ENCODE results near the gene TMED10.
"Not testable (repeated sequence)": the region's sequence is repeated elsewhere in the genome, so short reads cannot be mapped to it uniquely, and the experiment has no call there.

The TMED10 gene

GRCh38 chr14:75188520-75189268, 12.3 kb upstream of the TMED10 start:
- DNase-seq = no peak

GRCh38 chr14:75188086-75188485, 11.7 kb upstream of the TMED10 start:
- DNase-seq = no peak

- no peak for DNase-seq
Observed at GRCh38 chr14:75186953-75187352, 10.5 kb upstream of the TMED10 start.

GRCh38 chr14:75185251-75186040, 9.0 kb upstream of the TMED10 start:
- DNase-seq = no peak

- DNase-seq = no peak
Observed at GRCh38 chr14:75184492-75184891, 8.1 kb upstream of the TMED10 start.

- no peak for DNase-seq
Observed at GRCh38 chr14:75184039-75184438, 7.6 kb upstream of the TMED10 start.

GRCh38 chr14:75183225-75183624, 6.8 kb upstream of the TMED10 start:
- no peak for DNase-seq

GRCh38 chr14:75182821-75183220, 6.4 kb upstream of the TMED10 start:
- DNase-seq = no peak

GRCh38 chr14:75182163-75182562, 5.8 kb upstream of the TMED10 start:
- not testable (repeated sequence) for DNase-seq

- DNase-seq = no peak
Observed at GRCh38 chr14:75181293-75182062, 5.1 kb upstream of the TMED10 start.

GRCh38 chr14:75175677-75176141, 703 bp downstream of the TMED10 start:
- DNase-seq = no peak

GRCh38 chr14:75174066-75174465, 2.3 kb downstream of the TMED10 start:
- DNase-seq = no peak

GRCh38 chr14:75170772-75171171, 5.6 kb downstream of the TMED10 start:
- DNase-seq = no peak

- DNase-seq = no peak
Observed at GRCh38 chr14:75168586-75169335, 7.7 kb downstream of the TMED10 start.

GRCh38 chr14:75167325-75167724, 9.1 kb downstream of the TMED10 start:
- DNase-seq = no peak

- DNase-seq = no peak
Observed at GRCh38 chr14:75165586-75166391, 10.6 kb downstream of the TMED10 start.

- no peak for DNase-seq
Observed at GRCh38 chr14:75164809-75165208, 11.6 kb downstream of the TMED10 start.

- DNase-seq = no peak
Observed at GRCh38 chr14:75163677-75164076, 12.7 kb downstream of the TMED10 start.

GRCh38 chr14:75162631-75163030, 13.8 kb downstream of the TMED10 start:
- DNase-seq = no peak

GRCh38 chr14:75158843-75159614, 17.4 kb downstream of the TMED10 start:
- no peak for DNase-seq

- DNase-seq = no peak
Observed at GRCh38 chr14:75156901-75157300, 19.5 kb downstream of the TMED10 start.
